ENCODE results near the gene UAP1L1. TPM values are rescaled to one million over a fixed set of nuclear protein-coding genes. Genes with fewer than 3 reads are reported as not detected.
"Not testable (repeated sequence)": the region's sequence is repeated elsewhere in the genome, so short reads cannot be mapped to it uniquely, and the experiment has no call there.

UAP1L1 gene
- total RNA-seq, 2 experiments from 2014 or later = 43.9 to 44.1 TPM

DNA sequence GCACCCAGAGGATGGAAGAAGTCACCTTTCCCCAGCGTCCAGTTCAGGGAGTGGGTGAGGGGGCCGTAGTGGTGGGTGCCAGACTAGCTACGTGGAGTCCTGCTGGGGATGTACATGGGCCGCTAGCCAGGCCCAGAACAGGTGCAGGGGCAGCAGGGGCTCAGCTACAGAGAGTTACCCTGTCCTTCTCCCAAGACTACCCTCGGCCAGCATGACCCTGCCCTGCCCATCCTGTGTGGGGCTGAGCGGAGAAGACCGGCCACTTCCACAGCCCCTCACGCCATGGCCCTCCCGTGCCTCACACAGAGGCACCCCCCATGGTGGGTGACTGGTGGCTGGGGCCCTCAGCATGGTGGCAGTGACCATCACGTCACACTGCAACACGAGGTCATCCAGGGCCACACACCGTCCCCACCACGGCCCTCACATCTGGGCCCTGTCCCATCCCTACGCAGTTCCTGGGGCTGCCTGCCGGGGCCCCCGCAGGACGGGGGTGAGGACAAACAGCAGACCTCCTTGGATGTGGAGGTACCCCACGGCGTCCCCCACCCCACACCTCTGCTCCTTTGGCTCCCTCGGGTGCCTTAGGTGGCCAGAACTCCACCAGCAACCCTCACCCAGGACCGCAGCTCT is 38.2 kb downstream of the UAP1L1 start:
- POLR2A ChIA-PET = interaction anchor here (0.7 to 3.6 kb wide), 9 partner anchors 14 to 125 kb away, joined by 3 to 28 read pairs (median 7); partner anchors contain the start of genes ANAPC2, MAN1B1, RNF224 and SAPCD2
- H3K27me3 Mint-ChIP-seq = no peaks in the 10 kb centered on the region
- peak overlapping the region; percentile 25 for H3K4me3 Mint-ChIP-seq
- no peak overlapping the region for H3K27ac Mint-ChIP-seq
- no peaks in the 10 kb centered on the region for H3K9me3 Mint-ChIP-seq
- DNase-seq (no peak), ATAC-seq (ENCODE audit: low read depth) (no peak)
- peaks cover 3% of the 10 kb centered on the region for H3K36me3 Mint-ChIP-seq
- H3K4me1 Mint-ChIP-seq = peaks cover 3% of the 10 kb centered on the region

DNA sequence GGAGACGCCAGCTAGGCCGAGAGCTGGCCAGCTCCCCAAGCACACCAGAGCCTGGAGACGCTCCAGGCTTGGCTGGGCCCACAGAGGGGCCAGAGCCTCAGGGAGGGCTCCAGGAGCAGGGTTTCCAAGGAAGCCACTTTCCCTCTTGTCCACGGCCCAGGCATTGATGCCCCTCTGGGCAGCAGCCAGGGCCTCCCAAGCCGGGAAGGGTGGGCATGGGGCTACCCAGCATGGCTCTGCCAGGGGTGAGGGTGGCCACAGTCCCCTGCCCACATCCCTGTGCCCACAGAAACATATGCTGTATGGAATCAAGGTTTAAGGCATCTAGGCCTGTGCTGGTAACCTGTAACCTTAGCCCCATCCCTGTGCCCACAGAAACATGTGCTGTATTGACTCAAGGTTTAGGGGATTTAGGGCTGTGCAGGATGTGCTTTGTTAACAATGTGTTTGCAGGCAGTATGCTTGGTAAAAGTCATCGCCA is 38.8 kb downstream of the UAP1L1 start:
- no peaks in the 10 kb centered on the region for H3K36me3 Mint-ChIP-seq

DNA sequence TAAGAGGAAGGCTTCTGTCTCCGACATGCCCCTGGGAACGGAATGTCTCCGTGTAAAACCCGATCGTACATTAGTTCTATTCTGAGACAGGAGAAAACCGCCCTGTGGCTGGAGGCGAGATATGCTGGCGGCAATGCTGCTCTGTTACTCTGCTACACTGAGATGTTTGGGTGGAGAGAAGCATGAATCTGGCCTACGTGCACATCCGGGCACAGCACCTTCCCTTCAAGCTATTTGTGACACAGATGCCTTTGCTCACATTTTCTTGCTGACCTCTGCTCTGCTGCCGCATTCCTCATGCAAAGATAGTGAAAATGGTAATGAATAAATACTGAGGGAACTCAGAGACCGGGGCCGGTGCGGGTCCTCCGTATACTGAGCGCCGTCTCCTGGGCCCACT is 39.4 kb downstream of the UAP1L1 start:
- Mint-ChIP-seq H3K9me3 (no peaks in the 10 kb centered on the region), H3K27ac (no peak overlapping the region), H3K4me3 (no peak overlapping the region), H3K36me3 (no peaks in the 10 kb centered on the region), H3K27me3 (no peaks in the 10 kb centered on the region), H3K4me1 (peaks cover 3% of the 10 kb centered on the region)
- DNase-seq (no peak), ATAC-seq (ENCODE audit: low read depth) (no peak)
- POLR2A ChIA-PET = interaction anchor here (0.8 kb wide), 1 partner anchor 124 kb away, joined by 3 read pairs; the partner anchor contains the start of gene TUBB4B

More for the DNA sequence above, 38.8 kb downstream of the UAP1L1 start:
- Mint-ChIP-seq H3K4me1 (peaks cover 3% of the 10 kb centered on the region), H3K27ac (no peak overlapping the region), H3K9me3 (no peaks in the 10 kb centered on the region), H3K27me3 (no peaks in the 10 kb centered on the region), H3K4me3 (no peak overlapping the region)
- ATAC-seq (ENCODE audit: low read depth) (no peak), DNase-seq (no peak)
- POLR2A ChIA-PET = interaction anchor here (2.4 to 3.6 kb wide), 2 partner anchors 20 to 73 kb away, joined by 11 to 28 read pairs; partner anchors contain the start of genes ANAPC2 and SSNA1

GRCh38 chr9:137117269-137117731 is 40.0 kb downstream of the UAP1L1 start:
- POLR2A ChIA-PET = interaction anchor here (0.8 kb wide), 2 partner anchors 124 to 286 kb away, joined by 3 to 5 read pairs; partner anchors contain the start of gene TUBB4B
- Mint-ChIP-seq H3K4me3 (no peak overlapping the region), H3K36me3 (no peaks in the 10 kb centered on the region), H3K4me1 (peaks cover 3% of the 10 kb centered on the region), H3K27me3 (no peaks in the 10 kb centered on the region), H3K27ac (no peak overlapping the region), H3K9me3 (no peaks in the 10 kb centered on the region)
- no peak for DNase-seq
- ATAC-seq (ENCODE audit: low read depth) = no peak

GRCh38 chr9:137118092-137118603 is 40.8 kb downstream of the UAP1L1 start:
- not testable (repeated sequence) for ATAC-seq (ENCODE audit: low read depth); DNase-seq; H3K27me3 Mint-ChIP-seq; H3K36me3 Mint-ChIP-seq; H3K27ac Mint-ChIP-seq; H3K4me1 Mint-ChIP-seq; H3K9me3 Mint-ChIP-seq; H3K4me3 Mint-ChIP-seq
- POLR2A ChIA-PET = interaction anchor here (0.6 to 0.8 kb wide), 3 partner anchors 37 to 311 kb away, joined by 3 to 5 read pairs (median 3); no protein-coding TSS in a partner anchor

DNA sequence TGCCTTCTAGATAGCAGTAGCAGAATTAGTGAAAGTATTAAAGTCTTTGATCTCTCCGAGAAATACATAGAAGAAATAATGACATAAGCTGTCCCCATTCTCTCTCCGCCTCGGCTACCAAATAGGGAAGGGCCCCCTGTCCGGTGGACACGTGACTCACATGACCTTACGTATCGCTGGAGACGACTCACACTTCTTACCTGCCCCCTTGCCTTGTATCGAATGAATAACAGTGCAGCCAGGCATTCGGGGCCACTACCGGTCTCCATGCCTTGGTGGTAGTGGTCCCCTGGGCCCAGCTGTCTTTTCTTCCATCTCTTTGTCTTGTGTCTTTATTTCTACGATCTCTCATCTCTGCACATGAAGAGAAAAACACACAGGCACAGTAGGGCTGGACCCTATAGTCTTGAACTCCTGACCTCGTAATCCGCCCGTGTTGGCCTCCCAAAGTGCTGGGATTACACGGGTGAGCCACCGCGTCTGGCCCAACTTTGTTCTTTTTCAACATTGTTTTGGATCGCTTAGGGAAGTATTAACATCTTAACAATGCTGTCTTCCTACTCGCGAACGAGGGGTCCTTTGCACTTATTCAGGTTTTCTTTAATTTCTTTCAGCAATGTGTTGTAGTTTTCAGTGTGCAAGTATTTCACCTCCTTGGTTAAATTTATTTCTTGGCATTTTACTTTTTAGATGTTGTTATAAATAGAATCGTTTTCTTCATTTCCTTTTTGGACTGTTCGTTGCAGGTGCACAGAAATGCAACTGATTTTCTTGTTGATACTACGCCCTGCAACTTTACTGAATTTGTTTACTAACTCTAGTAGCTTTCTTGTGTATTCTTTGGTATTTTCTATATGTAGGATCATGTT is 44.8 kb downstream of the UAP1L1 start:
- POLR2A ChIA-PET, H3K4me3 Mint-ChIP-seq: not testable (repeated sequence)
- peaks cover 14% of the 10 kb centered on the region for H3K4me1 Mint-ChIP-seq

GRCh38 chr9:137122796-137123467 is 45.6 kb downstream of the UAP1L1 start:
- not testable (repeated sequence) for H3K27ac Mint-ChIP-seq; H3K36me3 Mint-ChIP-seq; H3K9me3 Mint-ChIP-seq; DNase-seq; H3K4me3 Mint-ChIP-seq; ATAC-seq (ENCODE audit: low read depth); H3K27me3 Mint-ChIP-seq
- POLR2A ChIA-PET = interaction anchor here (0.6 to 0.8 kb wide), 4 partner anchors 19 to 551 kb away, joined by 3 to 5 read pairs (median 3); partner anchors contain the start of gene LRRC26
- peaks cover 21% of the 10 kb centered on the region for H3K4me1 Mint-ChIP-seq

More for the DNA sequence above, 44.8 kb downstream of the UAP1L1 start:
- ATAC-seq (ENCODE audit: low read depth); H3K27ac Mint-ChIP-seq; H3K9me3 Mint-ChIP-seq; DNase-seq; H3K36me3 Mint-ChIP-seq; H3K27me3 Mint-ChIP-seq: not testable (repeated sequence)

- POLR2A ChIA-PET = interaction anchor here (0.6 to 0.8 kb wide), 4 partner anchors 19 to 552 kb away, joined by 3 to 5 read pairs (median 3); partner anchors contain the start of gene LRRC26
- Mint-ChIP-seq H3K27ac (no peak overlapping the region), H3K9me3 (no peaks in the 10 kb centered on the region), H3K27me3 (no peaks in the 10 kb centered on the region), H3K4me1 (peaks cover 26% of the 10 kb centered on the region), H3K4me3 (no peak overlapping the region), H3K36me3 (no peaks in the 10 kb centered on the region)
- DNase-seq = no peak
- ATAC-seq (ENCODE audit: low read depth) = no peak
These were observed 46.1 kb downstream of the UAP1L1 start for GRCh38 chr9:137123468-137123837.

GRCh38 chr9:137123952-137124462 is 46.7 kb downstream of the UAP1L1 start:
- not testable (repeated sequence) for H3K9me3 Mint-ChIP-seq; H3K4me3 Mint-ChIP-seq; DNase-seq; ATAC-seq (ENCODE audit: low read depth); H3K27ac Mint-ChIP-seq; H3K27me3 Mint-ChIP-seq; H3K36me3 Mint-ChIP-seq
- H3K4me1 Mint-ChIP-seq = peaks cover 30% of the 10 kb centered on the region
- POLR2A ChIA-PET = interaction anchor here (0.8 kb wide), 1 partner anchor 101 kb away, joined by 3 read pairs; the partner anchor contains the start of gene CYSRT1

DNA sequence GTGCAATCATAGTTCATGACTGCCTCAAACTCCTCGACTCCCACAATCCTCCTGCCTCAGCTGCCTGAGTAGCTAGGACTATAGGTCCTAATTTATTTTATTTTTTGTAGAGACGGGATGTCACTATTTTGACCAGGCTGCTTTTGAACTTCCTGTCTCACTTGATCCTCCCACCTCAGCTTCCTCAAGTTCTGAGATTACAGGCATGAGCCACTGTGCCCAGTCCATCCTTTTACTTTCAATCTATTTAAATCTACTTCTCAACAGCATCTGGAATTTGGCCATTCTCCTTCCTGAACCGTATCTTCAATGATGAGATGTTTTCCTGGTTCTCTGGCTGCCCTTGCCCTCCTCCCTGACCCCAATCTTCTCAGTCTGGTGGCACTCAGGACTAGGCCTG is 49.5 kb downstream of the UAP1L1 start:
- H3K4me3 Mint-ChIP-seq = peak overlapping the region; percentile 89
- H3K27me3 Mint-ChIP-seq = no peaks in the 10 kb centered on the region
- POLR2A ChIA-PET = interaction anchor here (0.7 to 3.7 kb wide), 6 partner anchors 40 to 127 kb away, joined by 3 to 28 read pairs (median 6); partner anchors contain the start of genes ANAPC2, MAN1B1, SSNA1 and TUBB4B
- DNase-seq (no peak), ATAC-seq (ENCODE audit: low read depth) (no peak)
- peaks cover 29% of the 10 kb centered on the region for H3K4me1 Mint-ChIP-seq
- H3K27ac Mint-ChIP-seq = peak overlapping the region; percentile 91
- no peaks in the 10 kb centered on the region for H3K36me3 Mint-ChIP-seq
- H3K9me3 Mint-ChIP-seq = no peaks in the 10 kb centered on the region

DNA sequence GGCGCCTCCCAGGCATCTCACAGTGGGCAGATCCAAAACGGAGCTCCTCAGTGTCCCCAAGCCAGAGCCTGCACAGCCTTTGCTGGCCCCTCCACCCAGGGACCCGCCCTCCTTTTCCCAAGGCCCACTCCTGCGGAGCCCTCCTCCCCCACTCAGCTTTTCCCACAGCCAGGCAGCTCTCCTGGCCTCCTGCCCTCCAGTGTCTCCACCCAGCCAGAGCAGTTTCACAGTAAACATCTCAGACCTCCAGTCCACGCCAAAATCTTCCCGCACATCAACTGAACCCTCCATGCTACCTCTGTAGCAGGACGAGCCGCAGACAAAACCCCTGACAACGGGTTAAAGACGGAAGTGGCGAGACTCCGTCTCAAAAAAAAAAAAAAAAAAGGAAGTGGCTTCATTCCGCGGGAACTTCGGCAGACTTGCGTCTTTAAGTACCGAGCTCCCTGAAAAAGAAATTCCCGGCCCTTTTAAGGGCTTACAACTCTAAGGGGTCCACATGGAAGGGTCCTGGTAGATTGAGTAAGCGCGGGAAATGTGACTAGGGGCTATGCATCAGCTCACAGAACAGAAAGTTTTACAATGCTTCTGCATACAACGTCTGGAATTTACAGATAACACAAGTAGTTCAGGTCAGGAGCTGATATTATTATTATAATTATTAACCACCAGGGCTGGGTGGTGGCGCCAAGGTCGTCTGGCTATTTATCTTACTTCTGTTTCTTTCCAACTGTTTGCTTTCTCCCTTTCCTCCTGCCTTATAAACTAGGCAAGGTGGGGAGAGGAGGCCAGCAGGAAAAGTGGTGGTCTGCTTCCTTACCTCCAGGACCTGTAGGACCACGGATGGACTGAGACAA is 50.2 kb downstream of the UAP1L1 start:
- no peaks in the 10 kb centered on the region for H3K9me3 Mint-ChIP-seq
- peak overlapping the region; percentile 89 for H3K4me3 Mint-ChIP-seq
- peaks cover 3% of the 10 kb centered on the region for H3K27me3 Mint-ChIP-seq
- H3K36me3 Mint-ChIP-seq = no peaks in the 10 kb centered on the region
- peak; percentile 6 for ATAC-seq (ENCODE audit: low read depth)
- POLR2A ChIA-PET = interaction anchor here (0.6 to 3.7 kb wide), 10 partner anchors 22 to 127 kb away, joined by 3 to 28 read pairs (median 4); partner anchors contain the start of genes ANAPC2, MAN1B1, RNF208 and SSNA1
- H3K27ac Mint-ChIP-seq = peak overlapping the region; percentile 91
- DNase-seq = no peak
- peaks cover 29% of the 10 kb centered on the region for H3K4me1 Mint-ChIP-seq

Measured in activated naive CD8-positive, alpha-beta T cell treated with anti-CD3 and anti-CD28 coated beads, Interleukin-2, amount 10 ng/mL, durations not matched to agents 7 days and 5 days (primary cell).